ENCODE results near the gene LRRC36.

The LRRC36 gene

DNA sequence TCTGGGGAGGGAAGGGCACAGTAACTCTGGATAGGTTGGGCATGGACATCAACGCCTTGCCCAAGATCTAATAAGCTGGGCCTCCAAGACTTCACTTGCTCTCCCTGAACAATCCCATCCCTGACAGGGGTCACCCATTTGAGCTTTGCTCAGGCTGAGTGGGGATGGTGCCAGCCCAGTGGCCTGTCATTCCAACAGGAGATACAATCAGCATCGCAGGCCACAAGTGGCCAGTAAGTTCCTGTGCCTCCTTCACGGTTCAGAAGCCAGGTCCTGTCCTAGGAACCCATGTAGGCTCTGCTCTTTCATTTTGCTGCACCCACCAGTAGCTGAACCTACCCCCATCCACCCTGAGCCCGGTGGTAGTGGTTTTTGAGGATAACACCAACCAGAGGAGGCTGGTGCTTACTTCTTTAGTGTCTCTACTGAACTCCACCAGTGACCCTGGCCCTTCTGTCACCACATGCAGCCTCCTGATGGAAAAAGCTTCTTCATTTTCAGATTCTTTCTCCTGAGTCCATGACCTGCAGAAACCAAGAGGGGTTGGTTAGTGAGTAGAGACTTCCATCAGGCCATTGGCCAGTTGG is 32.4 kb upstream of the LRRC36 start:
- DNase-seq (ENCODE audit: low spot score): no peak

DNA sequence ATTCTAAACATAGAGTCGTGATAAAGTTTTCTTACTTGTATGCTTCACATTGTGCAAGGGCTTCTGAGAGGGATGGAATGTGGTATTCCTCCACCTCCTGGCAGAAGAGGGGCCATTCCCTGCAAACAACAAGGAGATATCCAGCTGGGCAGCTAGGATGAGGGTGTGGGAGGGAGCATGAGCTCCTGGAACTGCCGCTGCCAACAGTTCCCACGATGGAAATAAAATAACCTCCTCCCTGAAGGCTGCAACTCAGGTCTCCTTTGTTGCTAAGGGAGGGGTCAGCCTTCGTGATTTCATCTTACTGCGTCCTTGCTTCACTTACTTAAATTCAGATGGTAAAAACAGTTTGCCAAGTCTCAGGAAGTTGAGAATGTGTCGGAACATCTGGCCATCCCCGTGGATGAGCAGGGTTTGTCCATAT is 31.7 kb upstream of the LRRC36 start:
- DNase-seq (ENCODE audit: low spot score): no peak

DNA sequence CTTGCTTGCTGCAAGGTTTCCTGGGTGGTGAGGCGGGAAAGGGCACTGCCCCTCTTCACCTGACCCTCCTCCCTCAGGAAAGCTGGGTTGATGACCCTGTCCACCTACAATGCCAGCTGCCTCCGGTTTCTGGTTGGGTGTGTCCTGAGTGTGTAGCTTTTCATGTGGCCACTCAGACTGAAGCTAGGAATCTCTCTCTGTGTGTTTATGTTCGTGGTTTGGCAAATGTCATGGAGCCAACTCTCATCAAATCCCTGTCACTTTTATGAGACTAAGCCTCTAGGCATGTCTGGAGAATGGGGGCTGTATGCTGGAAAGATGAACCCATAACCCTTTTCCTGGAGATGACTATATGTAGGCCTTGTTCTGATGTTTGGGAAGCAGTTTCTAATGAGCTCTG is 30.2 kb upstream of the LRRC36 start:
- DNase-seq (ENCODE audit: low spot score): no peak

DNA sequence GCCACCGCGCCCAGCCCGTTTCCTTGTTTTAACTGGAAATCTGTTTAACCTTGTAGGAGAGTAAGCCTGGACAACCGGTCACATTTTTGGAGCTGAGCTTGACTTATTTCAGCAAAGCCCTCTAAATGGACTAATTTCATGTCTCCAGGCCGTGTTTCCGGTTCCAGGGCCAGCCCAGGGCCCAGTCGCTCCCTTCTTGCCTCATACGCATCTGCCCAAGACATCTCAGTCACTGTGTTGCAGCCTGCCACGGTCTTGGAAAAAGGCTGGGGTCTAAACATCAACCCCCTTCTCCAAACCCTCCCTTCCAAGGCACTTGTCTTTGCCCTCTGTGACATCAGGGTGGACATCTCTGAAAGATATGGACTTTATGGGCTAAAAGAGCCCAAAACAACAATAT is 28.3 kb upstream of the LRRC36 start:
- DNase-seq (ENCODE audit: low spot score): no peak

- DNase-seq (ENCODE audit: low spot score): no peak
Observed at GRCh38 chr16:67299269-67299668, 27.3 kb upstream of the LRRC36 start.

- no peak for DNase-seq (ENCODE audit: low spot score)
Observed at GRCh38 chr16:67301080-67301782, 25.4 kb upstream of the LRRC36 start.

DNA sequence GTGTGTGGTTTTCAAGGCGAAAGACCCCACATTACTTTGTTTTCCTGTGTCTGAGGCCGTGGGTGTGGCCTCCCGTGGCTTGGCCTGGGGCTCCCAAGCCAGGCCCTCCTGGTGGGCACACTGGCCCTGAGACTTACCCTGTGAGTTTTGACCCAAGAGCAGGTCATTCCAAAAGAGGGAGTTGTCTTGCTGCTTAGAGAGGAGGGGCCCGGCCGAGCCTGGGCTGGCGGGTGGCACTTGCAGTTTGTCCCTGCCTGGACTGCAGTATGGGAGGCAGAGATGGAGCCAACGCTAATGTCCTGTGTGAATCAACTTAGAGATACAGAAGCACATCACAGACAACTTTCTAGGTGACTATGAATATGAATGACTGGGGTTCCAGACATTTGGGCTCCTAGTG is 24.5 kb upstream of the LRRC36 start:
- DNase-seq (ENCODE audit: low spot score): no peak

GRCh38 chr16:67302970-67303369 is 23.6 kb upstream of the LRRC36 start:
- DNase-seq (ENCODE audit: low spot score): no peak

DNA sequence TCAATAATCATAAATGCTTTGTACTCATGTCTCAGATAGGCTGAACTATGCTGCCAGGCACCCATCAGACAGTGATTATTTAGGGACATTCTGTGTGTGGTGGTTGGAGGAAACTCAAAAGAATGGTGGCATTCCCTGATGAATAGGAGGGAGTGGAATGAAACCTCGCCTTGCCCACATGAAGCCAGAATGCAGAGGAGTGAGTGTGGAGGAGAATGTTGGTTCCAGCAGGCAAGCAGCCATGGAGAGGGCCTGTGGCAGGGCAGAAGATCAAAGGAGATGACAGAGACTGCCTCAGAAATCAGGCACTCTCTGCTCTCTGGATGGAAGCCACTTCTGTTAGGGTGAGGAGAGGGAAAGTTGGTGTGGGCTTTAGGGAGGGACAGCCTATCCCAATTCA is 22.6 kb upstream of the LRRC36 start:
- no peak for DNase-seq (ENCODE audit: low spot score)

GRCh38 chr16:67305216-67306071 is 21.2 kb upstream of the LRRC36 start:
- no peak for DNase-seq (ENCODE audit: low spot score)

DNA sequence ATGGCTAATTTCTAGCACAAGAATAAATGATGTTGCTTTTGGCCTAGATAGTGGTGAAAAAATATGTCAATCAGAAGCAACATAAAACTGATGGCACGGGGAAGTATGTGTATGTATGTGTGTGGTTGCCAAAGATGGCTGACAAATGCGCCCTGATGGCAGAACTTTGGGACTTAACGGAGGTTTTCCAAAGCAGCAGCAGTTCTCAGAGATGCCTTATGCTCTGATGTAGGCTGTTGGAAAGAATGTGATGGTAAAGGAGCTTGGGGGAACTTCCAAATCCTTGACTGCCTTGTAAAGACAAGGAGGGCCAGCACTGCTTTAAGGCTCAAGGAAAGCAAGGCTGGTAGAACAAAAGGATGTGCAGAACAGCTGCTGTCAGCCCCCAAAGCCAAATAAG is 16.1 kb upstream of the LRRC36 start:
- no peak for DNase-seq (ENCODE audit: low spot score)

GRCh38 chr16:67311607-67312488 is 14.8 kb upstream of the LRRC36 start:
- peak; percentile 25 for DNase-seq (ENCODE audit: low spot score)

GRCh38 chr16:67312719-67313118 is 13.9 kb upstream of the LRRC36 start:
- no peak for DNase-seq (ENCODE audit: low spot score)

DNA sequence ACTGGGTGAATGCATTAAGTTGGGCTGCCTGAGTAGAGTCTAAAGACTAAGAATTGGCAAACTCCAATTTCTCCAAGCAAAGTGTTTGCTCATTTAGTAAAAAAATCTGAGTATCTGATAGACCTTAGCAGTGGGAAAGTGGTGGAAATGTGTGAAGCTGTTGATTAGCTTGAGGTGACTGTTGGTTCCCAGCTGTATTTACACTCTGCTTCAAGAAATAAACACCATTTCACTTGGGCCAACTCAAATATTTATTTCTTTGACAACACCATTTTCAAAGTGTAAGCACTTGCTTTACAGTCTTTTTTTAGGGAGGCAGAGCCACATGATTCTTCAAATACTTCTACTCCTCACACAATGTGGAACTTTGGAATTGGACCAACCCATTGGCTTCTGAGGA is 8.8 kb upstream of the LRRC36 start:
- no peak for DNase-seq (ENCODE audit: low spot score)

- DNase-seq (ENCODE audit: low spot score): no peak
Observed at GRCh38 chr16:67326115-67326471, 522 bp upstream of the LRRC36 start.

- DNase-seq (ENCODE audit: low spot score): no peak
Observed at GRCh38 chr16:67327743-67328142, 1.1 kb downstream of the LRRC36 start.

DNA sequence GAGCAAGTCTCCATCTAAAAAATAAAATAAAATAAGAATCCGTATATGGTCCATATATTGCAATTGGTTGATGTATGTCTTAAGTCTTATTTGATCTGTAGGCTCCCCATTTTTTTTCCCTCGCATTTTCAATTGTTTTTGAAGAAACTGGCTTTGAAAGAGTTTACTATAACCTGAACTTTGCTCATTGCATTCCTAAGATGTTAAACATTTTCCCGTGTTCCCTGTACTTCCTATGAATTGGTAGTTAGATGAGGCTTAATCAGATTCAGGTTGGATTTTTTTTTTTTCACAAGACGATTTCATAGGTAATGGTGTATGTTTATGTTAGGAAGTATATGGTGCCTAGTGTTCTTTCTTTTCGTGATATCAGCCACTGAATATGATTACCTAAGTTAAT is 3.3 kb downstream of the LRRC36 start:
- DNase-seq (ENCODE audit: low spot score): no peak

GRCh38 chr16:67333315-67333714 is 6.7 kb downstream of the LRRC36 start:
- no peak for DNase-seq (ENCODE audit: low spot score)

DNA sequence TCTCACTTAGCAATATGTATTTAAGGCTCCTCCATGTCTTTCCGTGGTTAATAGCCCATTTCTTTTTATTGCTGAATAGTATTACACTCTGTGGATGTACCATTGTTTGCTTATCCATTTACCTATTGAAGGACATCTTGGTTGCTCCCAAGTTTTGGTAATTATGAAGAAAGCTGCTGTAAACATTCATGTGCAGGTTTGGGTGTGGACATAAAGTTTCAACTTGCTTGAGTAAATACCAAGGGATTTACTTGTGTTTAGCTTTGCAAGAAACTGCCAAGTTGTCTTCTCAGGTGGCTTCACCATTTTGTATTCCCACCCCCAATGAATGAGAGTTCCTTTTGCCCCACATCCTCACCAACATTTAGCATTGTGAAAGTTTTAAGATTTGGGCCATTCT is 9.5 kb downstream of the LRRC36 start:
- DNase-seq (ENCODE audit: low spot score): no peak

- DNase-seq (ENCODE audit: low spot score): no peak
Observed at GRCh38 chr16:67336648-67337047, 10.0 kb downstream of the LRRC36 start.

DNA sequence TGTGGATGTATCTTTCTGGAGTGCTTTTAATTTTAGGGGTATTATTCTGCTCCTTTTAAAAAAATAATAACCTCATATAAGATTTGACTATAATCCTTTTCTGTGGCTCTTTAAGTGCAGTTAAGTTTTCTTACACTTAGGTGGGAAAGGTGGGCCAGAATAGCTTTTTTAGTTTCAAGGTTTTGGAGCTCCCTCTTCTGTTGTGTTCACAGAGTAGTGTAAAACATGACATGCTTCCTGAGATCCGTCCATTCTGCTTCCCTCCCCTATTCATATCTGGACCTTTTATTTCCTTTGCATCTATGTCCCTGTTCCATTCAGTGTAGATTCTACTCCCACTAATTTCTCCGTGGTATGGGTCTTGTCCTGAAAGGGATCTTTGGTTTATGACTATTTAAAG is 12.8 kb downstream of the LRRC36 start:
- DNase-seq (ENCODE audit: low spot score): no peak

DNA sequence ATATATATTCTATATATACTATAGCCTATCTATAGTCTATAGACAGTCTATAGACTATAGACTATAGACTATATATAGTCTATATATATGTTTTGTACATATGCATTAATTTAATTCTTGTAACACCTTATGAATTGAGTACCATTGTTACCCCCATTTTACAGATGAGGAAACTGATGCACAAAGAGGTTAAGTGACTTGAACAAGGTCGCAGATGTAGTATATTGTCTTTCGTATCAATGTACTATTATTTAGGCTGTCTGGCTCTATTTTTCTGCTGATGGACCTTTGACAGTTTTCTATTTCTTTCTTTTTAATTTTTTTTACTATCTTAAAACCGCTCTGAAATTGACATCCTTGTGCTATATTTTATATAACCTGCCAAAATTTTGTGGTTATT is 14.6 kb downstream of the LRRC36 start:
- no peak for DNase-seq (ENCODE audit: low spot score)

All from CD4-positive, alpha-beta T cell treated with Interleukin-15 for 4 hours (primary cell).